Fibroblast of gingiva (primary cell): Measurements from ENCODE around the gene SCPEP1.
"Not testable (repeated sequence)": the region's sequence is repeated elsewhere in the genome, so short reads cannot be mapped to it uniquely, and the experiment has no call there.

Experiments
- DNase-seq: peaks from one replicate; pipeline ENCODE4 v3.0.0-alpha.2; 2011; ENCODE audit warnings: low read depth

SCPEP1 gene

GRCh38 chr17:56977673-56978395 is at the start of gene SCPEP1:
Gene SCPEP1, plus strand, starts transcription at chr17:56978131. Its CDS starts 29 bp downstream, at chr17:56978160.
- DNase-seq: peak; percentile 73

- DNase-seq: no peak
Measured at GRCh38 chr17:56928586-56928985, 49.3 kb upstream of the SCPEP1 start.

- no peak for DNase-seq
Measured at GRCh38 chr17:56929362-56929969, 48.5 kb upstream of the SCPEP1 start.

GRCh38 chr17:56930739-56931337 is 47.1 kb upstream of the SCPEP1 start:
- no peak for DNase-seq

- DNase-seq: no peak
Measured at GRCh38 chr17:56933151-56933745, 44.7 kb upstream of the SCPEP1 start.

GRCh38 chr17:56933868-56934267 is 44.1 kb upstream of the SCPEP1 start:
- DNase-seq: no peak

- DNase-seq: no peak
Measured at GRCh38 chr17:56934280-56934679, 43.7 kb upstream of the SCPEP1 start.

GRCh38 chr17:56935461-56935860 is 42.5 kb upstream of the SCPEP1 start:
- no peak for DNase-seq

GRCh38 chr17:56936697-56937322 is 41.1 kb upstream of the SCPEP1 start:
- no peak for DNase-seq

GRCh38 chr17:56937687-56938086 is 40.2 kb upstream of the SCPEP1 start:
- no peak for DNase-seq

GRCh38 chr17:56938206-56938605 is 39.7 kb upstream of the SCPEP1 start:
- not testable (repeated sequence) for DNase-seq

- DNase-seq: peak; percentile 37
Measured at GRCh38 chr17:56939869-56940484, 38.0 kb upstream of the SCPEP1 start.

- no peak for DNase-seq
Measured at GRCh38 chr17:56943505-56944125, 34.3 kb upstream of the SCPEP1 start.

- no peak for DNase-seq
Measured at GRCh38 chr17:56945938-56946505, 31.9 kb upstream of the SCPEP1 start.

- DNase-seq: no peak
Measured at GRCh38 chr17:56947741-56948140, 30.2 kb upstream of the SCPEP1 start.

GRCh38 chr17:56948491-56948890 is 29.4 kb upstream of the SCPEP1 start:
- DNase-seq: no peak

- DNase-seq: no peak
Measured at GRCh38 chr17:56949595-56949994, 28.3 kb upstream of the SCPEP1 start.

GRCh38 chr17:56956992-56957391 is 20.9 kb upstream of the SCPEP1 start:
- DNase-seq: no peak

GRCh38 chr17:56960596-56961538 is 17.1 kb upstream of the SCPEP1 start, which contains the start of gene COIL:
Gene COIL, minus strand, starts transcription at chr17:56961050. Its CDS starts 31 bp downstream, at chr17:56961019.
- DNase-seq: peak; percentile 85

- not testable (repeated sequence) for DNase-seq
Measured at GRCh38 chr17:56965241-56965640, 12.7 kb upstream of the SCPEP1 start.
